PC-9 (cell line): ENCODE data around the gene SLC35D1. TPM values are rescaled to one million over a fixed set of nuclear protein-coding genes. Genes with fewer than 3 reads are reported as not detected.

ENCODE experiments used
- BruUV-seq: library from RNA; stranded (reverse); fragments of 400-500 nt; replicated peaks from 2 replicates; lab custom pipeline; 2021; lab: Mats Ljungman, UMichigan
- CTCF ChIA-PET: fragments of 300-600 bp; sonication (Branson Sonifier 250); formaldehyde crosslinking; loops from one replicate; lab custom pipeline; 2022; ENCODE audit warnings: antibody characterized with exemption; lab: Charles Lee
- POLR2A ChIA-PET: fragments of 300-600 bp; sonication (Branson Sonifier 250); formaldehyde crosslinking; loops from one replicate; lab custom pipeline; 2022; ENCODE audit warnings: antibody characterized with exemption; ENCODE audit not compliant: unreplicated experiment; lab: Charles Lee
- DNase-seq, 2 experiments: peaks; one replicate each; pipeline versions ENCODE4 v3.0.0 to v3.0.0-alpha.2; 2015 to 2022; ENCODE audit warnings: mixed read lengths in 1 of 2
- H2AFZ ChIP-seq: fragments of 200-600 bp; sonication (generic); 2 replicates; pipeline ENCODE4 v1.8.1; 2017; ENCODE audit warnings: antibody characterized with exemption
- H3F3A ChIP-seq: fragments of 200-600 bp; sonication (generic); 2 replicates; pipeline ENCODE4 v1.8.1; 2017; ENCODE audit warnings: antibody characterized with exemption, mild to moderate bottlenecking, low read depth; ENCODE audit not compliant: insufficient read depth
- H3K27ac ChIP-seq: fragments of 200-600 bp; sonication (generic); 2 replicates; pipeline ENCODE4 v1.6.1; 2016; ENCODE audit warnings: mixed run types
- H3K27me3 ChIP-seq: fragments of 200-600 bp; sonication (generic); 2 replicates; pipeline ENCODE4 v1.6.1; 2016; ENCODE audit warnings: low read depth, mixed run types; ENCODE audit not compliant: insufficient read depth
- H3K36me3 ChIP-seq: fragments of 200-600 bp; sonication (generic); 2 replicates; pipeline ENCODE4 v1.6.1; 2016; ENCODE audit warnings: low read depth, mixed run types
- H3K4me1 ChIP-seq: fragments of 200-600 bp; sonication (generic); replicated peaks from 2 replicates; pipeline ENCODE4 v1.6.1; 2016; ENCODE audit warnings: mixed run types; ENCODE audit not compliant: insufficient read depth
- H3K4me2 ChIP-seq: fragments of 200-600 bp; sonication (generic); 2 replicates; pipeline ENCODE4 v1.6.1; 2017; ENCODE audit warnings: mixed run types
- H3K4me3 ChIP-seq: fragments of 200-600 bp; sonication (generic); 2 replicates; pipeline ENCODE4 v1.6.1; 2016; ENCODE audit warnings: mixed run types
- H3K79me2 ChIP-seq: fragments of 200-600 bp; sonication (generic); 2 replicates; pipeline ENCODE4 v1.6.1; 2017; ENCODE audit warnings: low read depth, mixed run types
- H3K9me2 ChIP-seq: fragments of 200-600 bp; sonication (generic); 2 replicates; pipeline ENCODE4 v1.8.1; 2017; ENCODE audit warnings: mild to moderate bottlenecking; ENCODE audit not compliant: insufficient read depth
- H3K9me3 ChIP-seq: fragments of 200-600 bp; sonication (generic); 2 replicates; pipeline ENCODE4 v1.8.1; 2016; ENCODE audit warnings: low read depth; ENCODE audit not compliant: insufficient read depth
- H4K20me1 ChIP-seq: fragments of 200-600 bp; sonication (generic); 2 replicates; pipeline ENCODE4 v1.8.1; 2017; ENCODE audit not compliant: insufficient read depth
- CTCF ChIP-seq: fragments of 200-600 bp; sonication (generic); conservative IDR thresholded peaks from 2 replicates; pipeline ENCODE4 v1.6.1; 2017; ENCODE audit warnings: mixed run types, antibody characterized with exemption, mild to moderate bottlenecking, moderate library complexity
- EZH2 ChIP-seq: fragments of 200-600 bp; sonication (generic); IDR thresholded peaks from 2 replicates; pipeline ENCODE4 v1.8.0; 2017; ENCODE audit warnings: antibody characterized with exemption, low read depth
- intact Hi-C: fragments of 100-400 bp; cut with micrococcal nuclease; formaldehyde crosslinking; loops from one replicate; pipeline ENCODE4 v1.10.0; 2022; ENCODE audit not compliant: unreplicated experiment
- total RNA-seq: library from RNA; stranded (reverse); gene quantifications from 2 replicates; pipeline ENCODE4 v1.2.3, GENCODE V29; 2021

SLC35D1 gene
- total RNA-seq, 1 experiment from 2014 or later, result 2.6 TPM

- ChIA-PET POLR2A (interaction anchor here (0.5 kb wide), 1 partner anchor 1509 kb away, joined by 3 read pairs; no protein-coding TSS in a partner anchor), CTCF (no interaction called here)
- H3K79me2 ChIP-seq, result no peaks in the 10 kb centered on the region
- BruUV-seq, result no TSS peak
- no peak for TF ChIP-seq CTCF
- TF ChIP-seq EZH2, result no peak
- no peak overlapping the region for H2AFZ ChIP-seq
- H3K27me3 ChIP-seq, result no peaks in the 10 kb centered on the region
- no peak overlapping the region for H3K27ac ChIP-seq
- H4K20me1 ChIP-seq, result no peaks in the 10 kb centered on the region
- H3F3A ChIP-seq, result no peaks in the 10 kb centered on the region
- no peaks in the 10 kb centered on the region for H3K4me1 ChIP-seq
- no peaks in the 10 kb centered on the region for H3K36me3 ChIP-seq
- H3K4me3 ChIP-seq, result no peak overlapping the region
- no peak for DNase-seq
- no peak overlapping the region for H3K4me2 ChIP-seq
- no peaks in the 10 kb centered on the region for H3K9me3 ChIP-seq
- no peaks in the 10 kb centered on the region for H3K9me2 ChIP-seq
- intact Hi-C loops, result no loop called here
These were observed 34.3 kb downstream of the SLC35D1 start for GRCh38 chr1:67019600-67020136.

GRCh38 chr1:67019121-67019520 lies 34.8 kb downstream of the SLC35D1 start:
- H3K36me3 ChIP-seq, result no peaks in the 10 kb centered on the region
- no peak overlapping the region for H3K4me2 ChIP-seq
- ChIA-PET CTCF (no interaction called here), POLR2A (no interaction called here)
- H3K9me3 ChIP-seq, result no peaks in the 10 kb centered on the region
- H3F3A ChIP-seq, result no peaks in the 10 kb centered on the region
- H3K4me1 ChIP-seq, result no peaks in the 10 kb centered on the region
- intact Hi-C loops, result no loop called here
- H3K4me3 ChIP-seq, result no peak overlapping the region
- H3K79me2 ChIP-seq, result no peaks in the 10 kb centered on the region
- no peaks in the 10 kb centered on the region for H3K9me2 ChIP-seq
- TF ChIP-seq CTCF (no peak), EZH2 (no peak)
- H3K27ac ChIP-seq, result no peak overlapping the region
- no peaks in the 10 kb centered on the region for H4K20me1 ChIP-seq
- no peak overlapping the region for H2AFZ ChIP-seq
- no peaks in the 10 kb centered on the region for H3K27me3 ChIP-seq
- BruUV-seq, result no TSS peak
- no peak for DNase-seq

- Histone ChIP-seq H3K27ac (no peak overlapping the region), H3K9me3 (no peaks in the 10 kb centered on the region), H3K4me3 (no peak overlapping the region), H4K20me1 (no peaks in the 10 kb centered on the region), H3K36me3 (no peaks in the 10 kb centered on the region), H2AFZ (no peak overlapping the region), H3K27me3 (no peaks in the 10 kb centered on the region), H3K9me2 (no peaks in the 10 kb centered on the region), H3K4me2 (no peak overlapping the region), H3F3A (no peaks in the 10 kb centered on the region), H3K79me2 (no peaks in the 10 kb centered on the region), H3K4me1 (no peaks in the 10 kb centered on the region)
- intact Hi-C loops, result no loop called here
- ChIA-PET POLR2A (no interaction called here), CTCF (no interaction called here)
- no peak for TF ChIP-seq CTCF
- TF ChIP-seq EZH2, result no peak
- BruUV-seq, result no TSS peak
- no peak for DNase-seq
These were observed 35.4 kb downstream of the SLC35D1 start for GRCh38 chr1:67018574-67018973.
